IPS-18c (cell line): ENCODE data around the gene SMCP.

Source experiments
- H3K4me3 ChIP-seq: 2 replicates; pipeline ENCODE4 v1.7.0; 2013; ENCODE audit warnings: low read depth, mild to moderate bottlenecking, low read length, moderate library complexity; ENCODE audit not compliant: insufficient read depth
- H3K9me3 ChIP-seq: one replicate; pipeline ENCODE4 v1.6.1; 2013; ENCODE audit warnings: mild to moderate bottlenecking, low read length, moderate library complexity; ENCODE audit not compliant: control insufficient read depth, insufficient read depth

The SMCP gene

DNA sequence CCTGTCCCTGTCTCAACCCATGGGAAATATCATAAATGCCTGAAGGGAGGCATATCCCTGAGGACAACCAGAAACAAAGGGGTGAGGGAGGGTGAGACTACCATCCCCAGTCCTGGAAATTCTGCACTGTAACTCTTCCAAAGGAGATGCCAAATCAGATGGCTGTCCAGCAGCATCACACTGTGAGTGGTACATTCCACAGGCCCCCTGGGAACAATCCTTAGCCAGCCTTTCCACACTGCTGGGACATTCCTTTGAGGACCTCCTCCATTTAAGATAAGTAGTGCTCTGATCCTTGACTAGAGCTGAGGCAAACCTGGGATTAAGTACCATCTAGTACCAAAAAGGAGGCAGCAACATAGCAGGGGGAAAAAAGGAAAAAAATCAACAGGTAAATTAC is 40.9 kb downstream of the SMCP start:
- Histone ChIP-seq H3K4me3 (no peak overlapping the region), H3K9me3 (no peaks in the 10 kb centered on the region)

DNA sequence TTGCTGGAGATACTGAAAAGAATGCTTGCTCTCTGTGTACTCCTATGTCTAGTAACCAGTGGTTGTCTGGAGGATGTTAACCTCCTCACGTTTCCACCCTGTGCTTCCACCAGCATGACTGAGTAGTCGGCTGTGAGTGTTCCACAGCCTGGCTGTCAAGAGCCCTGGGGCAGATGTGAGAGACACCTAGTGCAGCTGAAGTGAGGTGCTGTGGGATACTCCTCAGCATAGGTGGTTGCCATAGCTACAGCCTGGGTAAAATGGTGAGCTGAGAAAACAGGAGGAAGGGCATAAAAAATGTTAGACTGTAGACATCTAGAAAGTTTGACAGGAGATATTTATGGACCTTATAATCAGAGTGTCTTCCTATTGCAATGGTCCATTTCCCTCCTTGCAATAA is 46.1 kb downstream of the SMCP start:
- H3K4me3 ChIP-seq, result no peak overlapping the region
- H3K9me3 ChIP-seq, result no peaks in the 10 kb centered on the region

DNA sequence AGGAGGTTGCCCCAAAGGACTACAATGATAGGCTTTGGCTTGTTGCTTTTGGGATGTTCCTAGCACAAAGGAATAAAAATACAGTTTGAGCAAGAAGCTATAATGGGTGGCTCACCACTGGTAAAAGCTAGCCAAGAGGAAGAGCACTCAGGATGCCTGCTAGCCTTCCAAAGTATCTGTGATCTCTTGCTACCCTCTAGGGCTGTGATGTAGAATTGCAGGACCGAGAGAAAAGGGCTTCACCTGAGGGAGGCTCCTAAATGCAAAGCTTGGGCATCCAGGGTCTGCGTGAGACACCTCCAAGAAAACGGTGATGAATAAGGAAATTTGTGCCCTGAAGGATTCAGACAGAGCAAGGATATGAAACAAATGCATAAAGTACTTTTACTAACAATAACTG is 48.0 kb downstream of the SMCP start:
- no peaks in the 10 kb centered on the region for H3K9me3 ChIP-seq

DNA sequence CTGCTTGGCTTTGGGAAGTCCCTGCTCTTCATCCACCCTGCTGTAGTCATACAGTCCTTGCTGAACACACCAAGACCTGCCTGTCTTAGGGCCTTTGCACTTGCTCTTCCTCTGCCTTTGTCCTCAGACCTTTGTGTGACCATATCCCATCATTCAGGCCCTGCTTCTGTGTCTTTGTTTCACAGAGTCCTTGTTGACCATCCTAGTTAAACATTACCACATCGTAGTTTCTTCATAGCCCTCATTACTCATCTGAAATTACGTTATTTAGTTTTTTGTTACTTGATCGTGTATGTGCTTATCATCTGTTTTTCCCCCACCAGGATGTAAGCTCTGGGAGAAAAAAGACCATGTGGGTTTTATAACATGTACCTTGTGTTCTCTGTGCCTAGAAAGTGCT is 50.5 kb downstream of the SMCP start:
- Histone ChIP-seq H3K4me3 (no peak overlapping the region), H3K9me3 (no peaks in the 10 kb centered on the region)

More for the DNA sequence above, 48.0 kb downstream of the SMCP start:
- no peak overlapping the region for H3K4me3 ChIP-seq

DNA sequence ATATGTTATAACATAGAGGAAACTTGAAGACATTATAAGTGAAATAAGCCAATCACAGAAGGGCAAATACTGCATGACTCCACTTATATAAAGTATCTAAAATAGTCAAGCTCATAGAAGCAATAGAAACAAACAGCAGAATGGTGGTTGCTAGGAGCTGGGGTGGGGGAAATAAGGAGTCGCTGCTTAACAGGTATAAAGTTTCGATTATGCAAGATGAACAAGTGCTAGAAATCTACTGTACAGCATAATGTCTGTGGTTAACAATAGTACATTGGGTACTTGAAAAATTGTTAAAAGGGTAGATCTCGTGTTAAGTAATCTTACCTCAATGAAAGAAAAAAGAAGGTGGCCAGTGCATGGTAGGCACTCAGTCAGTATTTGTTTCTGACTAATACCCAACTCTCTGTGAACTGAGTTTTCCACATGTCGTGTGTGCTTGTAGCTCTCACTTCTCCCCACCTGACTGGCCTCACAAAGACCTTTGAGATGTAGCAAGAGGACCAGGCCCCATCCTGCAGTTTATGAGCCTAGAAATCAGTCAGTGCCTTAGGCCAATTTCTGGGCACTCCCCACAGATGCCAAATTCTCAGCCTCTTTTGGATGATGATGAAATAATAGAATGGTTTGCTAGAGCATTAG is 54.2 kb downstream of the SMCP start:
- Histone ChIP-seq H3K9me3 (peaks cover 2% of the 10 kb centered on the region), H3K4me3 (no peak overlapping the region)

DNA sequence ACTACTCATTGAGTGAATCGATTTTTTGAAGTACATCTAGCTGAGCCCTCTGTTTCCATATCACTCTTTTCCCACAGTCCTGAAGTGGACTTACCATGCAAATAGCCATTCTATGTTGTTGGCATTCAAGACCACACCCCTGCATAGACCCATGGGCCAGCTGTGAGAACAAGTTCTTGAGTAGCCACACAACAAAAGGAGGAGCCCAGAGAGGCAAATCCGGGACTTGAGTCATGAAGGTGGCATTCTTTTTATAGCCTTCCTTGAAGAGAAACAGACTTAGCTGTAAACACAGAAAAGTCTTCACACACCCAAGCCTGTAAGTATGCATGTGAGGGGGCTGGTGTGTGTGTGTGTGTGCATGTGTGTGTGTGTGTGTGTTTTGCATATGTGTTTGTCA is 55.1 kb downstream of the SMCP start:
- no peak overlapping the region for H3K4me3 ChIP-seq

More for the DNA sequence above, 55.1 kb downstream of the SMCP start:
- H3K9me3 ChIP-seq, result peaks cover 2% of the 10 kb centered on the region
